C4-2B (cell line): ENCODE data around the gene VDAC1.

ENCODE experiments used
- ZFX ChIP-seq: fragments of 450-650 bp; IDR thresholded peaks from 2 replicates; pipeline ENCODE4 v1.6.1; 2017
- TF ChIP-seq, protein P1 (sequence below): fragments of 450-650 bp; conservative IDR thresholded peaks from 2 replicates; pipeline ENCODE4 v1.5.1; 2017; ENCODE audit warnings: mild to moderate bottlenecking

GRCh38 chr5:133938039-133938821 lies 66.5 kb downstream of the VDAC1 start:
- TF ChIP-seq, protein P1, sequence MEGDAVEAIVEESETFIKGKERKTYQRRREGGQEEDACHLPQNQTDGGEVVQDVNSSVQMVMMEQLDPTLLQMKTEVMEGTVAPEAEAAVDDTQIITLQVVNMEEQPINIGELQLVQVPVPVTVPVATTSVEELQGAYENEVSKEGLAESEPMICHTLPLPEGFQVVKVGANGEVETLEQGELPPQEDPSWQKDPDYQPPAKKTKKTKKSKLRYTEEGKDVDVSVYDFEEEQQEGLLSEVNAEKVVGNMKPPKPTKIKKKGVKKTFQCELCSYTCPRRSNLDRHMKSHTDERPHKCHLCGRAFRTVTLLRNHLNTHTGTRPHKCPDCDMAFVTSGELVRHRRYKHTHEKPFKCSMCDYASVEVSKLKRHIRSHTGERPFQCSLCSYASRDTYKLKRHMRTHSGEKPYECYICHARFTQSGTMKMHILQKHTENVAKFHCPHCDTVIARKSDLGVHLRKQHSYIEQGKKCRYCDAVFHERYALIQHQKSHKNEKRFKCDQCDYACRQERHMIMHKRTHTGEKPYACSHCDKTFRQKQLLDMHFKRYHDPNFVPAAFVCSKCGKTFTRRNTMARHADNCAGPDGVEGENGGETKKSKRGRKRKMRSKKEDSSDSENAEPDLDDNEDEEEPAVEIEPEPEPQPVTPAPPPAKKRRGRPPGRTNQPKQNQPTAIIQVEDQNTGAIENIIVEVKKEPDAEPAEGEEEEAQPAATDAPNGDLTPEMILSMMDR, result no peak
- TF ChIP-seq ZFX, result no peak
